Smooth muscle cell (in vitro differentiated cells): Measurements from ENCODE around the gene OR4D6. TPM values are rescaled to one million over a fixed set of nuclear protein-coding genes. Genes with fewer than 3 reads are reported as not detected.

Experiments used
- DNase-seq: peaks from one replicate; lab custom pipeline; 2025; ENCODE audit not compliant: unreplicated experiment; lab: John Stamatoyannopoulos, UW
- H2AFZ ChIP-seq: fragments of 200-600 bp; sonication (generic); 2 replicates; pipeline ENCODE4 v1.6.0; 2016; ENCODE audit warnings: antibody characterized with exemption, low read depth, mild to moderate bottlenecking
- H3F3A ChIP-seq: fragments of 200-600 bp; sonication (generic); 2 replicates; pipeline ENCODE4 v1.6.0; 2017; ENCODE audit warnings: antibody characterized with exemption, low read depth
- H3K27ac ChIP-seq: fragments of 200-600 bp; sonication (generic); 2 replicates; pipeline ENCODE4 v1.5.1; 2016; ENCODE audit warnings: low read depth, mild to moderate bottlenecking
- H3K27me3 ChIP-seq: fragments of 200-600 bp; sonication (generic); 2 replicates; pipeline ENCODE4 v1.6.1; 2016; ENCODE audit warnings: low read depth, mild to moderate bottlenecking
- H3K36me3 ChIP-seq: fragments of 200-600 bp; sonication (generic); 2 replicates; pipeline ENCODE4 v1.5.1; 2016; ENCODE audit warnings: low read depth
- H3K4me1 ChIP-seq: fragments of 200-600 bp; sonication (generic); 2 replicates; pipeline ENCODE4 v1.5.1; 2016; ENCODE audit warnings: low read depth
- H3K4me2 ChIP-seq: fragments of 200-600 bp; sonication (generic); 2 replicates; pipeline ENCODE4 v1.6.0; 2016; ENCODE audit warnings: mild to moderate bottlenecking
- H3K4me3 ChIP-seq: fragments of 200-600 bp; sonication (generic); 2 replicates; pipeline ENCODE4 v1.5.1; 2016; ENCODE audit warnings: mild to moderate bottlenecking
- H3K79me2 ChIP-seq: fragments of 200-600 bp; sonication (generic); 2 replicates; pipeline ENCODE4 v1.6.0; 2016; ENCODE audit warnings: low read depth, mild to moderate bottlenecking
- H3K9ac ChIP-seq: fragments of 200-600 bp; sonication (generic); 2 replicates; pipeline ENCODE4 v1.6.0; 2016; ENCODE audit warnings: low read depth
- H3K9me3 ChIP-seq: fragments of 200-600 bp; sonication (generic); replicated peaks from 2 replicates; pipeline ENCODE4 v1.5.1; 2016; ENCODE audit warnings: low read depth
- H4K20me1 ChIP-seq: fragments of 200-600 bp; sonication (generic); 2 replicates; pipeline ENCODE4 v1.6.0; 2016; ENCODE audit warnings: low read depth
- WGBS: methylation state at CpG from one replicate; pipeline ENCODE4 v1.1.7; 2016; ENCODE audit warnings: low lambda C conversion rate; 5-methylcytosine and 5-hydroxymethylcytosine counted together
- polyA plus RNA-seq: library from polyadenylated mRNA; unstranded; fragments of >200 nt; fragmentation: Nextera tagmentation; extraction: Ambion mirVana; gene quantifications from 2 replicates; pipeline ENCODE4 v1.2.1, GENCODE V29; 2016
- total RNA-seq: library from RNA; depleted of rRNA; stranded (reverse); fragments of >200 nt; gene quantifications from 2 replicates; pipeline ENCODE4 v1.2.3, GENCODE V29; 2014
- TF ChIP-seq, protein P1 (sequence below): fragments of 200-600 bp; sonication (generic); IDR thresholded peaks from 2 replicates; pipeline ENCODE4 v1.5.1; 2017; ENCODE audit warnings: borderline replicate concordance, mild to moderate bottlenecking, antibody characterized with exemption; ENCODE audit not compliant: insufficient read depth, poor library complexity, severe bottlenecking

The OR4D6 gene
- total RNA-seq, result not detected in 2 replicates
- polyA plus RNA-seq, result not detected in 2 replicates

DNA sequence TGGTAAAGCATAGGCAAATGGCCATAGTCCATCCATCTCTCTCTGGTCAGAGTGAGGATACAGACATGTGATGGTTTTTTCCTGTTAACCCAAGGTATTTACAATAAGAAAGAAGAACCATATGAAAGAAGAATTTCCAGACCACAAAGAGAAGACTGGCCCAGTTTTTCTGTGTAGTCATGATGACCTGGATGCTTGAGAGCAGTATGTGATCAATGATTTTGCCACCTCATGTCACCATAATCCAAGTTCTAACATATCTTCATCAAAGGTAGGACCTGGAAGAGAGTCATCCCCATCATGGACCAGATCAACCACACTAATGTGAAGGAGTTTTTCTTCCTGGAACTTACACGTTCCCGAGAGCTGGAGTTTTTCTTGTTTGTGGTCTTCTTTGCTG is at the start of gene OR4D6:
Gene OR4D6 (plus strand): TSS at position 301 of the 400 bp plus-strand sequence. CDS start 0 bp downstream, at position 301.
- no peak within 1 kb of the TSS for H3K4me2 ChIP-seq
- 91% methylated on average over 2 of the region's 2 CpGs for WGBS
- H3F3A ChIP-seq, result no peaks in the 10 kb centered on the region

DNA sequence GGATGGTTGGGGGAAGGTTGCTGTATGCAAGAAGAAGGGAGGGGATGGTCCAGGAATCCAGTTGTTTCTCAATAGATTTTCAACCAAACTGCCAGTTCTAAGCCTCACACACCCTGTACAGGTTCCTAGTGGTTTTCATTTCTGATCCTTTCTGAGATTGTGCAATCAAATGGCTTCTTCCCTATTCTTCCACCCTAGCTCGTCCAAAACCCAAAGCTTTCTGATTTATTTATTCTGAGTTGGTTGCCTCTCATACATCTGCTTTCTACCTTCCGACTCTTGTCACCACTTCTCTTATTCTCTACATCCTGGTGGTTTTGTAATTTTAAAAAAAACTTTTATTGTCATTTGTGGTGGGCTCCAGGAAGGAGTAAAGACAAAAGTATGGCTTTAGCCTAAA is 43.1 kb upstream of the OR4D6 start:
- Histone ChIP-seq H3K27me3 (no peaks in the 10 kb centered on the region), H3K36me3 (no peaks in the 10 kb centered on the region), H3K27ac (no peak overlapping the region), H3K4me1 (no peaks in the 10 kb centered on the region), H3K4me2 (no peak overlapping the region), H3K79me2 (no peaks in the 10 kb centered on the region), H3K9ac (no peak overlapping the region), H3K9me3 (no peaks in the 10 kb centered on the region), H2AFZ (no peak overlapping the region), H3F3A (no peaks in the 10 kb centered on the region), H4K20me1 (no peaks in the 10 kb centered on the region), H3K4me3 (no peak overlapping the region)
- WGBS, result 79% methylated on average over 2 of the region's 2 CpGs
- TF ChIP-seq, protein P1, sequence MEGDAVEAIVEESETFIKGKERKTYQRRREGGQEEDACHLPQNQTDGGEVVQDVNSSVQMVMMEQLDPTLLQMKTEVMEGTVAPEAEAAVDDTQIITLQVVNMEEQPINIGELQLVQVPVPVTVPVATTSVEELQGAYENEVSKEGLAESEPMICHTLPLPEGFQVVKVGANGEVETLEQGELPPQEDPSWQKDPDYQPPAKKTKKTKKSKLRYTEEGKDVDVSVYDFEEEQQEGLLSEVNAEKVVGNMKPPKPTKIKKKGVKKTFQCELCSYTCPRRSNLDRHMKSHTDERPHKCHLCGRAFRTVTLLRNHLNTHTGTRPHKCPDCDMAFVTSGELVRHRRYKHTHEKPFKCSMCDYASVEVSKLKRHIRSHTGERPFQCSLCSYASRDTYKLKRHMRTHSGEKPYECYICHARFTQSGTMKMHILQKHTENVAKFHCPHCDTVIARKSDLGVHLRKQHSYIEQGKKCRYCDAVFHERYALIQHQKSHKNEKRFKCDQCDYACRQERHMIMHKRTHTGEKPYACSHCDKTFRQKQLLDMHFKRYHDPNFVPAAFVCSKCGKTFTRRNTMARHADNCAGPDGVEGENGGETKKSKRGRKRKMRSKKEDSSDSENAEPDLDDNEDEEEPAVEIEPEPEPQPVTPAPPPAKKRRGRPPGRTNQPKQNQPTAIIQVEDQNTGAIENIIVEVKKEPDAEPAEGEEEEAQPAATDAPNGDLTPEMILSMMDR, result no peak
- DNase-seq, result no peak

More for the DNA sequence above, at the start of gene OR4D6:
- Histone ChIP-seq H3K79me2 (no peaks in the 10 kb centered on the region), H3K9ac (no peak within 1 kb of the TSS), H3K4me3 (no peak within 1 kb of the TSS), H3K27ac (no peak within 1 kb of the TSS), H3K27me3 (no peaks in the 10 kb centered on the region), H3K36me3 (no peaks in the 10 kb centered on the region), H3K9me3 (no peaks in the 10 kb centered on the region), H4K20me1 (no peaks in the 10 kb centered on the region), H3K4me1 (no peaks in the 10 kb centered on the region), H2AFZ (no peak within 1 kb of the TSS)
- no peak for DNase-seq
- TF ChIP-seq, protein P1, result no peak

DNA sequence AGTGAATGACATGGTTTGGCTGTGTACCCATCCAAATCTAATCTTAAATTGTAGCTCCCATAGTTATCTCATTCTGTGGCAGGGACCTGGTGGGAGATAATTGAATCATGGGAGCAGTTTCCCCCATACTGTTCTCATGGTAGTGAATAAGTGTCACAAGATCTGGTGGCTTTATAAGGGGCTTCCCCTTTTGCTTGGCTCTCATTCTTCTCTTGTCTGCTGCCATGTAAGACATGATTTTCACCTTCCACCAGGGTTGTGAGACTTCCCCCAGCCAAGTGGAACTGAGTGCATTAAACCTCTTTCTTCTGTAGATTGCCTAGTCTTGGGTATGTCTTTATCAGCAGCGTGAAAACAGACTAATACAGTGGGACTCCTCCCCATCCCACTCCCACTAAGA is 41.6 kb upstream of the OR4D6 start:
- Histone ChIP-seq H3K4me1 (no peaks in the 10 kb centered on the region), H3F3A (no peaks in the 10 kb centered on the region), H3K9ac (no peak overlapping the region), H3K27me3 (no peaks in the 10 kb centered on the region), H2AFZ (no peak overlapping the region), H3K36me3 (no peaks in the 10 kb centered on the region), H3K4me2 (no peak overlapping the region), H3K79me2 (no peaks in the 10 kb centered on the region), H3K27ac (no peak overlapping the region), H3K9me3 (no peaks in the 10 kb centered on the region), H3K4me3 (no peak overlapping the region), H4K20me1 (no peaks in the 10 kb centered on the region)
- TF ChIP-seq, protein P1, result no peak
- 86% methylated on average over 1 of the region's 1 CpG for WGBS
- no peak for DNase-seq

DNA sequence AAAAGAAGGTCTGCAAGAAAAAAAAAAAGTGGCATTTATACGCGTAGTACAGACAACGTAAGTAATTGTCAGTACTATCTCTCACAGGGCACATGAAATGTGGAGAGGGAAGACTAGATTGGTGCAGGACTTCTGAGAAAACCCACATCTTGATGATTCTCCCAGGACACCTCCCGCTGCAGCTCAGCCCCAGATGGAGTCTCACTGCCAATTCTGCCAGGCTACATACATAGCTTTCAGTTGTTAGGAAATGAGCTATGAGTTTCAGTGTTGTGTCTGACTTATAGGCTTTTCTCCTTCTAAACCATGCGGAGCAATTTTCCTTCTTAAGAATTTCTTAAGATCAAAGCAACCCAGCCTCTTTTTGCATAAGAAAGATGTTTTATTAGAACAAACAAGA is 40.1 kb upstream of the OR4D6 start:
- no peak overlapping the region for H3K4me3 ChIP-seq
- no peaks in the 10 kb centered on the region for H3K9me3 ChIP-seq
- H3K9ac ChIP-seq, result no peak overlapping the region
- H4K20me1 ChIP-seq, result no peaks in the 10 kb centered on the region
- no peaks in the 10 kb centered on the region for H3K4me1 ChIP-seq
- TF ChIP-seq, protein P1, result no peak
- no peak overlapping the region for H3K4me2 ChIP-seq
- no peaks in the 10 kb centered on the region for H3K27me3 ChIP-seq
- H2AFZ ChIP-seq, result no peak overlapping the region
- WGBS, result 91% methylated on average over 5 of the region's 5 CpGs
- H3K79me2 ChIP-seq, result no peaks in the 10 kb centered on the region
- H3F3A ChIP-seq, result no peaks in the 10 kb centered on the region
- H3K36me3 ChIP-seq, result no peaks in the 10 kb centered on the region
- DNase-seq, result no peak
- H3K27ac ChIP-seq, result no peak overlapping the region
